ENCODE measurements around the gene PDXDC1.
"Not testable (repeated sequence)": the region's sequence is repeated elsewhere in the genome, so short reads cannot be mapped to it uniquely, and the experiment has no call there.

DNA sequence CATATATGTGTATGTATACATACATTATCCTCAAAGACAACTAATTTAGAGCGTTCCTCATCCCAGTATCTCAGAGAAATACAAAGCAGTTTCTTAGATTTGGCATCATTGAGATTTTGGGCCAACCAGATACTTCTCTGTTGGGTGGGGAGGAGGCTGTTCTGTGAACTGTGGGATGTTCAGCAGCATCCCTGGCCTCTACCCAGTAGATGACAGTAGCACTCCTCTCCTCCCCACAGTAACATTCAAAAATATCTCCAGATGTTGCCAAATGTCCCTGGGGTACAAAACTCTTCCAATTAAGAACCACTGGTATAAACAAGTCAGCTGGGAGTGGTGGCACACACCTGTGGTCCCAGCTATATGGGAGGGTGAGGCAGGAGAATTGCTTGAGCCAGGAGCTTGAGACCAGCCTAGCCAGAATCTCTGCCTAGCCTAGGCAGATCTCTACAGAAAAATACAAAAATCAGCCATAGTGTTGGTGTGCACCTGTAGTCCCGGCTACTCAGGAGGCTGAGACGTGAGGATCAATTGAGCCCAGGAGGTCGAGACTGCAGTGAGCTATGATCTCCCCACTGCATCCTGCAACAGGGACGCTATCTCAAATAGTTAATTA is 125.7 kb downstream of the PDXDC1 start:
- TF ChIP-seq, protein P1, sequence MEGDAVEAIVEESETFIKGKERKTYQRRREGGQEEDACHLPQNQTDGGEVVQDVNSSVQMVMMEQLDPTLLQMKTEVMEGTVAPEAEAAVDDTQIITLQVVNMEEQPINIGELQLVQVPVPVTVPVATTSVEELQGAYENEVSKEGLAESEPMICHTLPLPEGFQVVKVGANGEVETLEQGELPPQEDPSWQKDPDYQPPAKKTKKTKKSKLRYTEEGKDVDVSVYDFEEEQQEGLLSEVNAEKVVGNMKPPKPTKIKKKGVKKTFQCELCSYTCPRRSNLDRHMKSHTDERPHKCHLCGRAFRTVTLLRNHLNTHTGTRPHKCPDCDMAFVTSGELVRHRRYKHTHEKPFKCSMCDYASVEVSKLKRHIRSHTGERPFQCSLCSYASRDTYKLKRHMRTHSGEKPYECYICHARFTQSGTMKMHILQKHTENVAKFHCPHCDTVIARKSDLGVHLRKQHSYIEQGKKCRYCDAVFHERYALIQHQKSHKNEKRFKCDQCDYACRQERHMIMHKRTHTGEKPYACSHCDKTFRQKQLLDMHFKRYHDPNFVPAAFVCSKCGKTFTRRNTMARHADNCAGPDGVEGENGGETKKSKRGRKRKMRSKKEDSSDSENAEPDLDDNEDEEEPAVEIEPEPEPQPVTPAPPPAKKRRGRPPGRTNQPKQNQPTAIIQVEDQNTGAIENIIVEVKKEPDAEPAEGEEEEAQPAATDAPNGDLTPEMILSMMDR (IDR thresholded peaks at IDR 0.05): not testable (repeated sequence)
- TF ChIP-seq ZFX (IDR thresholded peaks at IDR 0.05; ENCODE audit: borderline replicate concordance): not testable (repeated sequence)
